NCI-H345 (cell line): ENCODE data around the gene SOX9.

Experiments
- DNase-seq: peaks from one replicate; lab custom pipeline; 2025; lab: John Stamatoyannopoulos, UW

SOX9 gene

DNA sequence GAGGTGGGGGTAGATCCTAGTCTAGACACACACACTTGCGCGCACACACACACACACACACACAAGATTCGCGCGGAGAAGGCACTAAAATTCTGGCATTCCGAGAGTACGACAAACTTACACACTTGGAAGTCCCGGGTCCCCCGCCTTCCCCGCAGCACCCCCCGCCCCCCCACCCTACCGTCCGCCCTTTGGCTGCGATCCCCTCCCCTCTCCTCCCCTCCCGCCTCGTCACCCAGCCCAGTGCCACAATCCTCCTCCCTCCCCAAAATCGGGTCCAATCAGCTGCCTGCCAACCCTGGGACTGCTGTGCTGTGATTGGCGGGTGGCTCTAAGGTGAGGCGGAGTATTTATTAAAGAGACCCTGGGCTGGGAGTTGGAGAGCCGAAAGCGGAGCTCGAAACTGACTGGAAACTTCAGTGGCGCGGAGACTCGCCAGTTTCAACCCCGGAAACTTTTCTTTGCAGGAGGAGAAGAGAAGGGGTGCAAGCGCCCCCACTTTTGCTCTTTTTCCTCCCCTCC, at the start of gene SOX9:
TSS of gene SOX9 (plus strand) at position 379 of the 522 bp plus-strand sequence. CDS start 372 bp downstream, outside the sequence.
- peak; percentile 90 for DNase-seq

DNA sequence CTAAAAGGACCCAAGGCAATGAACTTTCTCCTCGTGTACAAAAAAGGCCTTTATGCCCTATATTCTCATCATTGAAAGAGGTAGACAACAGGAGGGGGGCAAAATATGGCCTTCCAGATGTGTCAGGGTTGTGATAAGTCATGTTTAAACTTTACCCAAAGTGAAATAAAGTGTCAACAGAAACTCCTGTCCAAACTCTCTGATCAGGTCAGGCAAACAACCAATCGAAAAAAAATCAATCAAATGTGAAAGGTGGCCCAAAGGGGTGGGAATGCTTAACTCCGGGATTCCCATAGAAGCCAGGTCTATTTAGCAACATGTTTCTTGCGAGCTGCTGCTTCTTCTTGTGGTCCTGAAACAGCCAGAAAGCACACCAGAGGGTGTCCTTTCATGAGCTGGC, 49.5 kb upstream of the SOX9 start:
- no peak for DNase-seq

DNA sequence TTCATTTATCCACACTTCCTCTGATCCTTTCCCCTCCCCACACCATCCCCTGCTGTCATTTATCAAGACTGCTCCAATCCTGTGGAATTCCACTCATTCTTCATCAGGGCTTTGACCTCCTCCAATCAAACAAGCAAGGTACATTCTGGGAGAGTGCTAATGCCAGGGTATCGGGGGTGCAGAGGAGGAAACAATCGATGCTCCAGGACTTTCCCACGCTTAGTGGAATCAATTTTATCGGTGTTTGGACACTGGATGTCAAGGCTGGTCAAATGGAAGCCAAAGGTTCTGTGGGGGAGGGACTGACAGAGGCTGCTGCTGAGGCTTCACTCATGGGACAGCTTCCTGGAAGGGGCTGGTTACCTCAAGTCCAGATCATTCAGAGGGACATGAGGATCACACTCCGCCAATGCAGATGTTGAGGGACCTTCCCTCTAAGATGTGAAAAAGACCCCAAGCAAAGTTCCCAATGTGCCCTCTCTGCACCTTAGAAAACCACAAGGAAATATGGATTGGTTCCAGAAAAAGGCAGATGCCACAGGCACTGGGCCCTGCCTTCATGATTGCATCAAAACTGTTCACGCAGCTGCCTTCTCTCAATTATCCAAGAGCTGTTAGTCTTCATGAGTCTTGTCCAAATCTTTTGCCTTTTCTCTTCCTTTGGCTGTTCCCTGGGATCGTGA, 44.7 kb upstream of the SOX9 start:
- DNase-seq: no peak

DNA sequence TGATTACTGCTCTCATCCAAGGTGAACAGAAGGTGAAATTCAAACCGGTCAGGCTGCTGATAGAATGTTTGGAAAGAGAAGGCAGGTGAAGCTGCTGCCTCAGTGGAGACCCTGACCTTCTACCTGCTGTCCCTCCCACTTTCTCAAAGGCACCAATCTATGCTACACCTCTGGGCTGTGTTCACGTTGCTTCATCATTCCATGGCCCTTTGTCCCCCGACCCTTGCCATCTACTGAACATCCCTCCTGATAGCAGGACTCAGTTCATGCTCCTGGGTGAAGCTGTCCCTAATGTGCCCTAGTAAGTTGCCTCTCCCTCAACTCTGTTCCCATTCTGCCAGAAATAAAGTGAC, 44.2 kb upstream of the SOX9 start:
- DNase-seq: no peak

DNA sequence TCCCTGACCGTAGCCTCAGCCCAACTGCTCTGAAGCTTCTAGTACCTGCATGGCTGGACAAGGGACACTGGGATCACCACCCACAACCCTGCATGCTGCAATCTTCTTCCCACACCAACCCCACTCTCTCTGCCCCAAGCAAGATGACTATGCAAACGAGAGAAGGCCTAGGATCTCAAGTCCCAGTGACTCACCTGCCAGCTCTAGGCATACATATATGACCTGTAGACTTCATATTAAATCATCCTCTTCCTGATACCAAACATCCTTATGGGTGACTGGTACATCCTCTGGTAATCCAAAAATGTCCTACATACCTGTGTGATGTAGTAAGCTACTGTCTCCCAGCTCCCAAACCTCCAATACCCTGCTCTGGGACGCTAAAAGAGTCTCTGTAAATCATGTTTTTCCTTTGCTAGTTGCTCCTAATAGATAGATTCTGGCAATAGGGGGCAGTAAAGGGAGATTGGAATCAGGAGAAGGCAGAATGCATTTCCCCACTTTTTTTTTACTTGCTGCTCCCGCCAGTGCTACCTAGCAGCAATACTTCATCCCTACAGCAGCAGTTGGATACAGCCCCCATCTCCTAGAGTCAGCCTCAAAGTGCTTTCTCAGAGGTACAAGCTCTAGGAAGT, 43.4 kb upstream of the SOX9 start:
- DNase-seq: no peak

DNA sequence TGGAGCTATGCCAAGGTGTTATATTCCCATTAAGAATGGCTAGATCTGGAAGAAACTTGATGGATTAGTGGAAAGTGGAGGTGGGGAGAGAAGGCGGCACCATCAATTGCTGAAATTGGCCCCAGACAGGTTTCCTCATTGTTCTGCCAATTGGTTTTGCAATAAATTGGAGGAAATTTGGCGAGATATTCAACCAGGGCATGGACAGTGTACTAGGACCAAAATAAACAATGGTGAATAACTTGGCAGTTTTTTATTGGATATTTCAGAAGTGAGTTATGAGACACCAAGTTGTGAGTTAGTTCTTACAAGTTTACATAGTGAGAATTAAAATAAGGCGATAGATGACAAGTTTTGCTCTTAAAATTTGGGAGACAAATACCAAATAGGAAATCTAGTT, 41.1 kb upstream of the SOX9 start:
- DNase-seq: no peak

DNA sequence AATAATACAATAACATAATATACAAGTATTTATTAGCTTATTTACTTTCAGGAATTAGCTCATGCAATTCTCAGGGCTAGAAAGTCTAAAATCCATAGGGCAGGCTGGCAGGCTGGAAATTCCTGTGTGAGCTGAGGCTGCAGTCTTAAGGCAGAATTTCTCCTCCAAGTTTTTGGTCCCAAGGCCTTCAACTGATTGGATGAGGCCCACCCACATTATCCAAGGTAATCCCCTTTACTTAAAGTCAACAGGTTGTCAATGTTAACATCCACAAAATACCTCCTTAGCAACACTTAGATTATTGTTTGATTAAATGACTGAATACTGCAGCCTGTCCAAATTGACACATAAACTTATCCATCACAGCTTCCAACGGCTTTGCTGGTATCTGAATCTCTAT, 32.9 kb upstream of the SOX9 start:
- DNase-seq: no peak

DNA sequence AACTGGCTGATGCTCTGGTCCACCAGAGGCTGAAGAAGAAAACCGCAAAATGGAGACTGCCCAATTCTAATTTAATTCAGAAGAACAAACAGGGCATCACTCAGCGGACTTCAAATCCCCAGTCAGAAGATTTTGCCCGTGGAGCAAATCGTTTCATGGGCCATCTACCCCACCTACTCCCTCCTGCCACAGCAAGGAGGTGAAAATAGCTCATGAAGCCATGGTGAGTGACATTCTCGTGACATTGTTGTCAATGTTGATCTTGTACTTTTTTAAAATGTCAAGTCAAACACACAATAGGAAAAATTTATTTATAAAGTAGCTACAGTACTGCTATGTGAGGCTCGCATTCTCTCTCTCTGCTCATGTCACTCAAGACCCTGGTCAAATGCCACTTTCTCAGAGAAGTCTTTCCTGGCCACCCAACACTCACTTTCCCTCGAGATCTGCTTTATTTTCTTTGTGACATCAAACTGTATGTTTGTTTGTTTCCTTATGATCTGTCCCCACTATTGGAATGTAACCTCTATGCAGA, 31.3 kb upstream of the SOX9 start:
- DNase-seq: no peak

DNA sequence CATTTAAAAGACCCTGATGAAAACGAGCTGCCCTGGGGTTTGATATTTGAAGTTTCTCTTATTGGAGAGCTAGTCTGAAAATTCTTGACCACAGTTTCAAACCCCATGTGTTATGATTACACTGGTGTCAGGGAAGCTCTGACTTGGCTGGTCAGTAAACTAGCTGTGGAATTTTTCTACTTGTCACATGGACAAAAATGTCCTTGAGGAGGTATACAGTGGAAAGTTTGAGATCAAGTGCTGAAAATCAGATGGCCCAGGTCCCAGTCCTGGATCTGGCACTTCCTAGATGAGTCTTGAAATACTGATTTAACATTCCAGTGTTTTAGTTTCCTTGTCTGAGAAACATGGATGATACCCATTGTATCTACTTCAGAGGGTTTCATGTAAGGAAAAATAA, 30.7 kb upstream of the SOX9 start:
- DNase-seq: no peak

DNA sequence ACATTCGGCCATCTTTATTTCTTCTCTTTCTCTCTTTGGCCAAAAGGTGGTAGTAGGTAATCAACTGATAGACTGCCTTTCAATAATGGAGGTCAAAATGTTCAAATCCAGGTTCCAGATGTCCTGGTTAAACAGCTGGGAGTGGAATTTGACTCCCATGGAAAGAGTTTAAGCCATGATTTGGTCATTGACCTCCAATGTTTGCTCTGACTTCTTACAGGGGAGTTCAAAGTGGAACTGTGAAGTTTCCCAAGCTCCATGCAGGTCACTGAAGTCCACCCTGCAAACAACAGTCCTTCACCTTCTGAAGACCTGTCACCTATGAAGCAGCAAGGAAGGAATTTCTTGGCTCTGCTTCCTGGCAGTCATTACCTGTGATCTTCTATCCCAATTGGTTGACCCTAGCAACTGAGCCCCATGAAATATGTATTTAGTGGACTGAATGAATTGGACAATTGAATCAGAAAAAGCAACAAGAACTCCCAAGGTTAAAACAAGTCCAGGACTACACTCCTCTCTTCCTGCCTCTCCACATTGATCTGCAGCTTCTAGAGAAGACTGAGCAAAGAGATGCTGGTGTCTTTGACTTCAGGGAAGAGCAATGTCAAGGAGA, 28.0 kb upstream of the SOX9 start:
- DNase-seq: no peak

DNA sequence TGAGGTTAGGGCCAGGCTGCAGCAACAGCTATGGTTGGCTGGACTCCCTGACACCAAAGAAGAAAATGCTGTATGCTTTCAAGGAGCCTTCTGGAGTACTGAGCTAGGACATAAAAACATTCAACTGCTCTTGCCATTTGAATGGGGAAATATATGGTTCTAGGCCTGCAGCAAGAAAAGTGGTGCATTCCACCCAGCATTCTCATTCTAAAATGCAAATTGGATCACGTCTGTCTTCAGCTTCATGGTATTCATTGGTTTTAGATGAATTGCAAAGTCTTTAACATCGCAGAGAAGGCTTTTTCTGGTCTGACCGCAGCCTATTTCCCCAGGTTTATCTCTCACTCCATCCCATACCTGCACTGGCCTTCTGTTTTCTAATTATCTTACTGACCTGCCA, 27.1 kb upstream of the SOX9 start:
- no peak for DNase-seq

DNA sequence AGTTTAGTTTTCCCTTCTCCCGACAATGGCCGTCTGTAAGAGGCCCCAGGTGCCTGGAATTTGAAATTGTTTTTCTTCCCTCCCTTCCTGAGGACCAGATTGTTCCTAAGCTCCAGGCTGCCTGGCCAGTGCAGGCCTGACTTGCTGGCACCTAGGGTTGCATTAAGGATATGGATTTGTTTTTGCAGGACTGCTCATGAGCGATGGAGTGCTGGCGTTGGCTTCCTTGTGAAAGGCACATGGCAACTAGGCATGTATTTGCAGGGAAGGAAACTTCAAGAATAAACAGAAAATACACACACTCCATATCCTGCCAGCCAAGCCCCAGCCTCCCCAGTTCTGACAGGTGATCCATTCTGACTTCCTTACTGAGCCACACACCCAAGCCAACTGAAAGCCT, 25.5 kb upstream of the SOX9 start:
- DNase-seq: no peak

DNA sequence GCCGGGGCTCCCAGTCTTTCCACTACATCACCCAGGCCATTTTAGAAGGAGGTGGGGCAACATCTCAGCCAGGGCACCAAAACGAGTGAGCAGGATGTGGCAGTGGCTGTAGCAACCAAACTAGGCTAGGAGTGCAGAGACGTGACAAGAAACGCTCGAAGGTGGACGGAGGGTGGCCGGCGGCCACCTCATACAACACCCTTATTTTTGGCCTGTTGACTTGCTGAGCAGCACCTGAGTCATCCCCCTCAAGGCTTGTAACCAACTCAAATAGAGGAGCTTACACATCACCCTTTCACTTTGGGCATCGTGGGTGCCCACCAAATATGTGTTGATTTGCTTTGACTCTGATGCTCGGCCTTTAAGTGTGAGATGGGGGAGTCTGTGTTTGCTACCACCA, 23.7 kb upstream of the SOX9 start:
- DNase-seq: no peak

DNA sequence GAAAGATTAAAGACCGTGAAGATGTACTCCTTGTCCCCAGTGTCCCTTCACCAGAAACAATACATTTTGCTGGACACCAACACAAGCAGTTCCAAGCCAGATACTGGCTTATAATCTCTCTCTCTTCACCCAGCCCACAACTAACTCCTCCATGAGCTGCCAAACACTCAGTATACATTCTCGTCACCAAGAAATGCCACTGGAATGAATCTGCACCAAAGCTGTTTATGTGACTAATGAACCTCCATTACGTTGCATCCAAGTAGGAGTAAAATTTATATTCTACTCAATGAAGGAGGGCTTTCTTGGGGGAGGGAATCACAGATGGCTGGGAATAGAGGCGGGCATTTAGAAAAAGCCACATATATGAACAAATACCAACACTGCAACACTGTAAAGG, 20.9 kb upstream of the SOX9 start:
- DNase-seq: no peak

DNA sequence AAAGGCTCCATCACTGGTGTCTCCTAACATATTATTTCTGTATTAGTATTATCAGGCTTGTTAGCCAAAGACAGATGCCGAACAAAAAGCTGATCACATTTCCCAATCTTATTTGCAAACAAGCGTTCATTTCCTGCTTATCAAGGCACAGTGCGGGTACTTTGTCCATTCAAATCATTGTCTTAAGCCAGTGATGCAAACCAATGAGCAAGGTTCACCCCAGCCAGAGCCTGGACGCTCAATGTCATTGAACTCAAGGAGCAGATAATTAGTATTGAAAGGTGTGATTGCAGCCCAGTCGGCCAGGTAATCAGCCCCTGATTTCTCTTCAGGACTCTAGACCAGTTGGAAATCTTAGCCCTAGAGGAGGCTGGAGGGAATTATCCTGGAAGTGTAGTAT, 20.4 kb upstream of the SOX9 start:
- no peak for DNase-seq

DNA sequence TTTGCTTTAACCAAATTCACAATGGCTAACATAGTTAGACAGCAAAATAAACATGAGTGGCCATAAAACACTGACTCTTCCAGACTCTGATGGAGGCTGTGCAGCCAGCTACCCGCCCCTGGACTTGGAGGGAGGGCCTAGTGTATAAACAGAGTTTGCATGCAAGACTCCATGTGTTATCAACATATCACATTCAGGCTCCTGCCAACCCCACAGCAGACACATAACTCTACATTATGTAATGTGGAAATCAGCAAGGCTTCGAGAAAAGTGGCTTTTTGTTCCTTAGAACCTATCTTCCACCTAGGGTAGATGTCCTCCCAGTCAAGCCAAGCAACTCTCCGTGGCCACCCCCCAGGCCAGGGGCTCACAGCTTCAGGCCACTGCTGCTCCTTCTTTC, 19.3 kb upstream of the SOX9 start:
- no peak for DNase-seq

DNA sequence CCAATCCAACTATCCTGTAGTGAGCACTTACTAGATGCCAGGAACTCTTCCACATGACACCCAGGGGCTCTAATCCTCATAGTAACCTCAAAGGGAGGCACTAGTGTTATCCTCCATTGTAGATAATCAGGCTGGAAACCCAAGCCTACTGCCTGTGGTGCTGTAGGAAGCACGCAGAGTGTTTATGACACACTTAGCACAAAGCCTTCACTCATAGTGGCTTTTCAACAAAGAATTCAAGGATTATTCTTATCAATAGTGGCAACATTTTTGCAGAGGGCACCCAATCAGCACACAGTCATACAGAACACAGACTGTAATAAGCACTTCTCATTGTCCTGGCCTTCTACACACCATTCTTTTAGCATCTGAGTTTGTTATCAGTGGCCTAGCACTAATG, 18.5 kb upstream of the SOX9 start:
- DNase-seq: no peak

DNA sequence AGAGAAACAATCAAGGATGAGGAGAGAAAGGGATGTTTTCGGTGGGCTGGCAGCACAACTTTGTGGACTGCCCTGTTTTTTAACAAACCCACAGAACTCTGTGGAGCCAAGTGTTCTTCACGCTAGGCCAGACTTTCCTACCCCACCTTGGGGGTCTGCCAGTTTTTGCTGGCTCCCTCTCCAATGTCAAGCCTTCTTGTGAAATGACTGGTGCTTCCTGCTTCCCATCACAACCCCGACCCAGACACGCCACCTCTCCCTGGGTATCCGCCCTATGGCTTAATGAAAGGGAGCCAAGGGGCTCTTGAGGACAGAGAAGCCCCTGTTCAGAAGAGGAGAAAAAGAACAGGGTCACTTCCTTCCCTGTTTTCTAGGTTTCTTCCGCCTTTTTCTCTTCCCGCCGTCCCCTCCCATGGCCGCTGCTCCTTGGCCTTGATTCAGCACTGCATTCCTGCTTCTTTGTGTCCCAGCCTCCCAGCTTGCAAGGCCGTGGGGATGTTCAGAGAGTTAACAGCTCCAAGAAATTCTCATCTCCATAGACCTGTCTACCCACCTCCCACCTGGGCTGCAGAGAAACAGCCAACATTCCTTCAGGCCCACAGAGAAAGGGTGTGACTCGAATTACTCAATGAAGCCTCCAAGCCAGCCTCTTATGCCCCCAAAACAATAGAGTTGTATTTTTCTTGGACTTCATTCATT, 16.5 kb upstream of the SOX9 start:
- no peak for DNase-seq

DNA sequence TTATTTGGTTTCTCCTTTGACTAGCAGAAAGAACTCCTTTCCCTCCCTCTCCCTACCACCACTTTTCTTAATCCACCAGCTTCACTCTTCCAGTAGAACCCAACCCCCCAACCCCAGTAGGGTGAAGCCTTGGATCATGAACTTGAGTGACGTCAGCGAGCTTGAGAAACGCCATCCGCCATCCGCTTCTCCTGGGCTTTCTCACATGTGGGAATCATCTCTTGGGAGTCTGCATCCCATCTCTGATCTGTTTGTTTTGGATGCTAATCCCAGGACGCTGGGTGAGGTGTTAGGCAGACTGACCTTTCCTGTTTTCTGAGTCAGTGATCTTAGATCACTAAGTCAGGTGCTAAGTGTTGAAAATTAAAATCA, 16.0 kb upstream of the SOX9 start:
- no peak for DNase-seq

DNA sequence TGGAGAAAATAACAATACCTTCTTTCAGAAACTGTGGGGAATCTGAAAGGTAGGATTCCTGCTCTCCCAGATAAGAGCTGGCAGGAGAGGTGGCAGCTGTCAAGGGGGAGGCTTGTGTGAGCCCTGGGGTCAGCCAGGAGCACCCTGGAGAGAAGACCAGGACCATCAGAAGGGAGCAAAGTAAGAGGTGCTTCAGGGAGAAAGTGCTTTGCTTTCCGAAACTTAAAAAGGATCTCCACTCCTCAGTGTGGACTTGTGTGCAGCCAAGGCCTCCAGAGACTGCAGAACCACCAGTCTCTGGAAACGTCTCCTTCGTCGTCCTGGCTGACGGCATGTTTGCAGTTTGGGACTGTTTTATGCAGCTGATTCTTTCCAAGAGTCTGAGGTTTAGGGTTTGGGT, 13.7 kb upstream of the SOX9 start:
- no peak for DNase-seq

DNA sequence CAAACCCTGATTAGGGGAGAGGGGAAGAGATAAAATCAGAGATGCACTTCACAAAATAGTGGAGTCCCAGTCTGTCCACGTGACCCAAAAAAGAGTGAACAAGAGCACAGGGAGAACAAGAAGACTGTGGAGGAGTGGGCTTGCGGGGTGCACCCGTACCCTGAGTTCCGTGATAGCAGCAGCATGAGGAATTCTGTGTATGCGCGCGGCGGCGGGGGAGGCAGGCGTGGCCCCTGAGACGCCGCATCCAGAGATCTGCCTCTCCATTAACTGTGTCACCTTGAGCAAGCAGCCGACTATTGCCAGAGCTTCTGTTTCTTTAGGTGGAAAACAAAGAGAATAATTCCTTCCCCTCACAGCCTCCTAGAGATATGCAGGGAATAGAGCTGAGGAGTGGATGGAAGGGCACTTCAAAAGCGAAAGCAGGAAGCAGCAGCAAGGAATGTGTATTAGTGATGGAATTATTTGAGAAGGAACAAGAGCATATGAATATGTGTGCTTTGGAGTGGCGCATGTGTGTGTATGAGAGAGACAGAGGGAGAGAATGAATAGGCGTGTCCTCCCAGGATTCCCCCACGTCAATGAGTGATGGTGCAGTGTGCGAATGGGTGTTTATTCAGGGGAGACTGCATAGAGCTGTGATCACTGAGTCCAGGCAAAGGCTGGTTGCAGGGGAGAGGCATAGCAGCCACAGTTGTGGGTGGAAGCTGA, 10.4 kb upstream of the SOX9 start:
- DNase-seq: no peak

DNA sequence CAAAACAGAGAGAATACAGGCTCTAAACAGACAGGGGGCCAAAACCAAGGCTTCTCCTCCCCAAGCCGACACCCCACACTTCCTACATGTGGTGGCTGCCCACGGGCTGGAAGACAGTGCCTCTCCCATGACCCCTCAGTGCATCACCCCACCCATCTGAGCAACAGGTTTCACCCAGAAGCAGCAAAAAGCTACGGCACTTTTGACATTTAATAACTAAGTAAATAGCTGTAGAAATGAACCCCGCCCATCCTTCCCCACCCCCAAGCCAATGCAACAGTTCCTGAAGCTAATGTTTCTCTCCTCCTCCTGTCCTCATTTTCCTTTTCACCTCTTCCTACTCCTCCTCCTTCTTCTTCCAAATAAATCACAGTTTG, 9.9 kb upstream of the SOX9 start:
- DNase-seq: no peak
